Endothelial cell of umbilical vein (primary cell): ENCODE data around the gene CDH20. TPM values are rescaled to one million over a fixed set of nuclear protein-coding genes. Genes with fewer than 3 reads are reported as not detected.

Experiments
- BruUV-seq: library from RNA; stranded (reverse); fragments of 400-500 nt; replicated peaks from 2 replicates; lab custom pipeline; 2021; lab: Mats Ljungman, UMichigan
- CTCF ChIA-PET: fragments of 300-600, 350-600 bp; sonication (Branson Sonifier 250); formaldehyde crosslinking; loops from one replicate; lab custom pipeline; 2021; ENCODE audit warnings: antibody characterized with exemption, inconsistent platforms; lab: Charles Lee
- POLR2A ChIA-PET: fragments of 300-600, 350-600 bp; sonication (Branson Sonifier 250); formaldehyde crosslinking; loops from one replicate; lab custom pipeline; 2021; ENCODE audit warnings: antibody characterized with exemption, inconsistent platforms; lab: Charles Lee
- DNase-seq: peaks from one replicate; pipeline ENCODE4 v3.0.0-alpha.2; 2011; ENCODE audit warnings: low read depth, low spot score
- FAIRE-seq: peaks from 2 replicates; lab custom pipeline; 2011; peaks lifted over from hg19 to GRCh38; lab: Jason Lieb, UNC
- H2AFZ ChIP-seq: 2 replicates; pipeline ENCODE4 v1.6.0; 2012; ENCODE audit warnings: low read depth, low read length, control low read depth, inconsistent platforms
- H3K27ac ChIP-seq: 2 replicates; pipeline ENCODE4 v1.5.1; 2011; ENCODE audit warnings: low read depth, mild to moderate bottlenecking, control low read depth, low read length, moderate library complexity; ENCODE audit not compliant: insufficient read depth
- H3K27me3 ChIP-seq, 2 experiments: 2 replicates each; pipeline versions ENCODE4 v1.6.0 to v1.6.1; 2011; ENCODE audit warnings: low read length in 2 of 2, mixed read lengths in 1 of 2; ENCODE audit not compliant: control insufficient read depth in 2 of 2, insufficient read depth in 2 of 2
- H3K36me3 ChIP-seq, 2 experiments: 2 replicates in 1 of 2; 3 replicates in 1 of 2; pipeline ENCODE4 v1.5.1; 2011; ENCODE audit warnings: low read length in 2 of 2, mild to moderate bottlenecking in 1 of 2, moderate library complexity in 1 of 2; ENCODE audit not compliant: control insufficient read depth in 2 of 2, insufficient read depth in 2 of 2; ENCODE audit errors: extremely low read depth in 1 of 2
- H3K4me1 ChIP-seq: 3 replicates; pipeline ENCODE4 v1.5.1; 2011; ENCODE audit warnings: mild to moderate bottlenecking, low read length; ENCODE audit not compliant: control insufficient read depth, insufficient read depth; ENCODE audit errors: extremely low read depth
- H3K4me2 ChIP-seq: 2 replicates; pipeline ENCODE4 v1.6.1; 2011; ENCODE audit warnings: low read length, control low read depth, mixed read lengths; ENCODE audit not compliant: insufficient read depth
- H3K4me3 ChIP-seq, 3 experiments: fragments of 200-600 bp in 1 of 3; sonication (generic), shearing (Covaris generic) in 1 of 3; replicated peaks in 1 of 3; 2 replicates each; pipeline ENCODE4 v1.5.1; 2011 to 2016; ENCODE audit warnings: control low read depth in 3 of 3, low read length in 3 of 3, mild to moderate bottlenecking in 2 of 3, inconsistent platforms in 1 of 3, low read depth in 1 of 3, moderate library complexity in 1 of 3; ENCODE audit not compliant: insufficient read depth in 1 of 3
- H3K79me2 ChIP-seq: 2 replicates; pipeline ENCODE4 v1.6.0; 2012; ENCODE audit warnings: low read length, inconsistent platforms; ENCODE audit not compliant: control insufficient read depth, insufficient read depth
- H3K9ac ChIP-seq: replicated peaks from 2 replicates; pipeline ENCODE3; 2011; ENCODE audit warnings: low read length, control low read depth; ENCODE audit not compliant: insufficient read depth; ENCODE audit errors: extremely low read depth
- H3K9me1 ChIP-seq: replicated peaks from 3 replicates; pipeline ENCODE4 v1.6.0; 2011; ENCODE audit warnings: mild to moderate bottlenecking, low read length; ENCODE audit not compliant: control insufficient read depth, insufficient read depth; ENCODE audit errors: extremely low read depth
- H3K9me3 ChIP-seq: replicated peaks from 2 replicates; pipeline ENCODE4 v1.5.1; 2012; ENCODE audit warnings: low read length, inconsistent platforms; ENCODE audit not compliant: control insufficient read depth, insufficient read depth
- H4K20me1 ChIP-seq: replicated peaks from 2 replicates; pipeline ENCODE3; 2011; ENCODE audit warnings: mild to moderate bottlenecking, low read length; ENCODE audit not compliant: control insufficient read depth, insufficient read depth; ENCODE audit errors: extremely low read depth
- EZH2 ChIP-seq: IDR thresholded peaks from 2 replicates; pipeline ENCODE4 v1.6.1; 2012; ENCODE audit warnings: borderline replicate concordance, low read depth, mild to moderate bottlenecking, moderate library complexity, low read length, inconsistent platforms; ENCODE audit not compliant: severe bottlenecking
- FOS ChIP-seq: IDR thresholded peaks from 2 replicates; pipeline ENCODE4 v1.6.1; 2011; ENCODE audit warnings: mild to moderate bottlenecking, low read length, moderate library complexity, borderline replicate concordance; ENCODE audit not compliant: insufficient read depth
- GATA2 ChIP-seq: IDR thresholded peaks from 2 replicates; pipeline ENCODE4 v1.7.0; 2011; ENCODE audit warnings: low read depth, mild to moderate bottlenecking, moderate library complexity, mixed read lengths, low read length; ENCODE audit not compliant: insufficient read length, insufficient read depth
- JUN ChIP-seq: IDR thresholded peaks from 2 replicates; pipeline ENCODE4 v1.6.1; 2011; ENCODE audit warnings: borderline replicate concordance, low read depth; ENCODE audit not compliant: insufficient read length, insufficient read depth
- MAX ChIP-seq: IDR thresholded peaks from 2 replicates; pipeline ENCODE4 v1.6.1; 2011; ENCODE audit not compliant: insufficient read depth, insufficient read length
- MYC ChIP-seq: IDR thresholded peaks from one replicate; pipeline ENCODE4 v1.6.1; 2011; ENCODE audit warnings: mild to moderate bottlenecking, low read depth, low read length
- POLR2A ChIP-seq: IDR thresholded peaks from 2 replicates; pipeline ENCODE4 v1.6.1; 2012; ENCODE audit warnings: low read depth, mild to moderate bottlenecking, control low read depth, low read length
- POLR2AphosphoS5 ChIP-seq: IDR thresholded peaks from 2 replicates; pipeline ENCODE4 v1.6.1; 2012; ENCODE audit warnings: low read depth, mild to moderate bottlenecking, control low read depth, low read length, moderate library complexity; ENCODE audit not compliant: insufficient read depth
- dilution Hi-C: fragments of 300-500 bp; cut with MboI; formaldehyde crosslinking; loops from one replicate; pipeline ENCODE4 v1.15.0; 2019; ENCODE audit warnings: low sequenced_read_pairs; ENCODE audit not compliant: extremely low pct_ligation_motif_present
- intact Hi-C: fragments of 100-400 bp; cut with micrococcal nuclease; formaldehyde crosslinking; loops from one replicate; pipeline ENCODE4 v1.10.0; 2022
- polyA plus RNA-seq, 4 experiments: library from polyadenylated mRNA; depleted of rRNA in 3 of 4; stranded (reverse) in 3 of 4; unstranded in 1 of 4; fragments of >200 nt; gene quantifications; 2 replicates each; pipeline versions ENCODE4 v1.2.1 to v1.2.3, GENCODE V29; 2011 to 2012; ENCODE audit warnings: missing spikeins in 1 of 4
- total RNA-seq: library from RNA; stranded (reverse); gene quantifications from 2 replicates; pipeline ENCODE4 v1.2.3, GENCODE V29; 2021
- TF ChIP-seq, protein P1 (sequence below), 2 donors: IDR thresholded peaks; 1 replicate in 1 of 2; 2 replicates in 1 of 2; pipeline ENCODE4 v1.5.1; 2011; ENCODE audit warnings: low read length in 2 of 2, mild to moderate bottlenecking in 2 of 2, moderate library complexity in 2 of 2, control low read depth in 1 of 2, inconsistent platforms in 1 of 2, low read depth in 1 of 2; ENCODE audit not compliant: insufficient read depth in 1 of 2; ENCODE audit errors: extremely low read depth in 1 of 2

CDH20 gene
- total and polyA plus RNA-seq, 2 donors (not counting 3 experiments of a cell fraction or from before 2014, with no cell fraction given), result not detected

- Histone ChIP-seq H3K36me3 (no peaks in the 10 kb centered on the region), H3K27me3 (peaks cover 0 to 2% of the 10 kb centered on the region in 2 experiments), H3K4me2 (no peak overlapping the region), H3K4me1 (no peaks in the 10 kb centered on the region), H3K9me3 (no peaks in the 10 kb centered on the region), H3K9me1 (no peaks in the 10 kb centered on the region), H2AFZ (no peak overlapping the region), H3K27ac (no peak overlapping the region), H3K4me3 (no peak overlapping the region), H3K79me2 (no peaks in the 10 kb centered on the region), H3K9ac (no peak overlapping the region), H4K20me1 (no peaks in the 10 kb centered on the region)
- peak; percentile 65 for DNase-seq
- POLR2A ChIA-PET, result no interaction called here
- BruUV-seq, result no TSS peak
- TF ChIP-seq, protein P1, sequence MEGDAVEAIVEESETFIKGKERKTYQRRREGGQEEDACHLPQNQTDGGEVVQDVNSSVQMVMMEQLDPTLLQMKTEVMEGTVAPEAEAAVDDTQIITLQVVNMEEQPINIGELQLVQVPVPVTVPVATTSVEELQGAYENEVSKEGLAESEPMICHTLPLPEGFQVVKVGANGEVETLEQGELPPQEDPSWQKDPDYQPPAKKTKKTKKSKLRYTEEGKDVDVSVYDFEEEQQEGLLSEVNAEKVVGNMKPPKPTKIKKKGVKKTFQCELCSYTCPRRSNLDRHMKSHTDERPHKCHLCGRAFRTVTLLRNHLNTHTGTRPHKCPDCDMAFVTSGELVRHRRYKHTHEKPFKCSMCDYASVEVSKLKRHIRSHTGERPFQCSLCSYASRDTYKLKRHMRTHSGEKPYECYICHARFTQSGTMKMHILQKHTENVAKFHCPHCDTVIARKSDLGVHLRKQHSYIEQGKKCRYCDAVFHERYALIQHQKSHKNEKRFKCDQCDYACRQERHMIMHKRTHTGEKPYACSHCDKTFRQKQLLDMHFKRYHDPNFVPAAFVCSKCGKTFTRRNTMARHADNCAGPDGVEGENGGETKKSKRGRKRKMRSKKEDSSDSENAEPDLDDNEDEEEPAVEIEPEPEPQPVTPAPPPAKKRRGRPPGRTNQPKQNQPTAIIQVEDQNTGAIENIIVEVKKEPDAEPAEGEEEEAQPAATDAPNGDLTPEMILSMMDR (IDR thresholded peaks at IDR 0.05; ENCODE audit: extremely low read depth in 1 of 2, insufficient read depth in 1 of 2, low read depth in 1 of 2, low read length in 2 of 2), result peak; percentile 58 to 64
- TF ChIP-seq MYC, result no peak
- intact Hi-C loops, result loop anchor here (1.0 to 2.0 kb wide), 6 partner anchors 180 to 1514 kb away; no protein-coding TSS in a partner anchor
- dilution Hi-C loops, result no loop called here
- CTCF ChIA-PET, result interaction anchor here (0.6 to 9.5 kb wide), 76 partner anchors 9 to 1514 kb away, joined by 3 to 354 read pairs (median 4); partner anchors contain the start of gene CDH20
- FAIRE-seq, result peak; percentile 92
Measured at GRCh38 chr18:61502472-61502871, 169.2 kb downstream of the CDH20 start.

GRCh38 chr18:61503688-61504087 is 170.5 kb downstream of the CDH20 start:
- no peaks in the 10 kb centered on the region for H3K9me1 ChIP-seq
- peaks cover 0 to 1% of the 10 kb centered on the region in 2 experiments for H3K27me3 ChIP-seq
- no peaks in the 10 kb centered on the region for H3K79me2 ChIP-seq
- FAIRE-seq (no peak), DNase-seq (no peak)
- CTCF ChIA-PET, result interaction anchor here (0.7 to 9.5 kb wide), 19 partner anchors 13 to 1516 kb away, joined by 3 to 354 read pairs (median 5); no protein-coding TSS in a partner anchor
- no peaks in the 10 kb centered on the region for H3K9me3 ChIP-seq
- no peak overlapping the region for H3K4me3 ChIP-seq
- no peak overlapping the region for H3K4me2 ChIP-seq
- no TSS peak for BruUV-seq
- dilution Hi-C loops (no loop called here), intact Hi-C loops (loop anchor here (2.0 kb wide), 1 partner anchor 415 kb away; no protein-coding TSS in a partner anchor)
- no peaks in the 10 kb centered on the region for H3K36me3 ChIP-seq
- H4K20me1 ChIP-seq, result no peaks in the 10 kb centered on the region
- POLR2A ChIA-PET, result no interaction called here
- no peak overlapping the region for H3K27ac ChIP-seq
- peak overlapping the region; percentile 44 for H2AFZ ChIP-seq
- H3K4me1 ChIP-seq, result no peaks in the 10 kb centered on the region
- TF ChIP-seq POLR2A (no peak), MAX (no peak), MYC (no peak), FOS (no peak), POLR2AphosphoS5 (no peak), JUN (no peak), GATA2 (no peak), EZH2 (no peak)
- TF ChIP-seq, protein P1 (IDR thresholded peaks at IDR 0.05; ENCODE audit: extremely low read depth in 1 of 2, insufficient read depth in 1 of 2, low read depth in 1 of 2, low read length in 2 of 2), result no peak
- H3K9ac ChIP-seq, result no peak overlapping the region
